GM21619 (cell line): Measurements from ENCODE around the gene GPR3.

ENCODE experiments used
- ATAC-seq: cut with Tn5 transposase; IDR thresholded peaks from one replicate; pipeline ENCODE4 v1.9.1; 2021; ENCODE audit not compliant: unreplicated experiment

GPR3 gene

GRCh38 chr1:27392096-27392777, at the start of gene GPR3:
Gene GPR3, plus strand, starts transcription at chr1:27392622. Its CDS starts 1,177 bp downstream, at chr1:27393799.
- peak; percentile 61 for ATAC-seq

DNA sequence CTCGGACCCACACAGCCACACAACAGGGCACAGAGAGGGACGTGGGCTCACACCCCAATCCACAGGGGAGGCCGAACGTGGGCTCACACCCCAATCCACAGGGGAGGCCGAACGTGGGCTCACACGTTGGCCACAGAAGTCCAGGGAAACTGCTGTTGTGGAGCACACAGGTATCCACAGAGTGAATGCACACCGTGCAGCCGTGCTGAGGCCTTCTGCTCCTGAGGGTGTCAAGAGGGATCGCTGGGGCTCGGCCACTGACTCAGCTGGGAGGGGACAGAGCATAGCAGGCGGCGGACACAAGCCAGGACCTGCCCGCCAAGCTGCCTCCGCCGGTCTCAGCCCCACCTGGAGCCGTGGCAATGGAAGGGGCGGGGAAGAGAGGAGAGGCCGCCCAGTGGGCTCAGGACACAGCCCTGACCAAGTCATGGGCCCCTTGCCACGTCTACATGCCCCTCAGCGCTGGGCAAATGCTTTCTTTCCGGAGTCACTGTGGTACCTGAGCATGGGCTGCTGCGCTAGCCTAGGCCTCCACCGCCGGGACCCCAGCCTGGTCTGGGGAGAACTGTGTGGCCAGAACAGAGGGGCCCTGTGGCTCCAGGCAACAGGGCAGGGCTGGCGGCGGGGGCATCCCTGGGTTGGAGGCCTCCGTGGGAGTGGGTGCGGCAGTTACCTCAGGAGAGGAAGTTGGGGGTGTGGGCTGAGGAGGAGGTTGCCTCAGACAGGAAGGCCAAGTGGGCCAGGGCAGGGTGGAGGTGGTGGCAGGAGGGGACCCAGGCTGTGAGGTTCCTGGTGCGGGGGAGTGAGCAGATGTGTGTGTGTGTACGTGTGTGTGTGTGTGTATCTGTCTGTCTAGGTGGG, 49.4 kb upstream of the GPR3 start:
- no peak for ATAC-seq

- no peak for ATAC-seq
These were observed 48.8 kb upstream of the GPR3 start for GRCh38 chr1:27343639-27344025.

DNA sequence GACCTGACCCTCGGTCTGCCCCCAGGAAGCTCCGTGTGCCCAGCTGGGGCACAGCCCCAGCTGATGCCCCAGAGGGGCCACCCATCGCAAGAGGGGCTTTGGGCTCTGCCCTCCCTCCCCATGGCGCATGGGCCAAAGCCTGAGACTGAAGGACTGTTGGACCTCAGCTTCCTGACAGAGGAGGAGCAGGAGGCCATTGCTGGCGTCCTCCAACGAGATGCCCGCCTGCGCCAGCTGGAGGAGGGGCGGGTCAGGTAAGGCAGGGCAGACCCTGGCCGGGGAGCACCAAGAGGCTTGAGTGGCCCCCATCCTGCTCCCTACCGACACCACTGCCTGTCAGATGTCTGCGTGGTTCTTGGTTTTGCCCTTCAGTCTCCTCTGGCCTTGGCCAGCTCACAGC, 47.1 kb upstream of the GPR3 start:
- no peak for ATAC-seq

- no peak for ATAC-seq
These were observed 46.1 kb upstream of the GPR3 start for GRCh38 chr1:27346357-27346756.

- ATAC-seq, result no peak
These were observed 45.3 kb upstream of the GPR3 start for GRCh38 chr1:27346991-27347624.

GRCh38 chr1:27348861-27349783, 43.3 kb upstream of the GPR3 start:
- ATAC-seq, result no peak

DNA sequence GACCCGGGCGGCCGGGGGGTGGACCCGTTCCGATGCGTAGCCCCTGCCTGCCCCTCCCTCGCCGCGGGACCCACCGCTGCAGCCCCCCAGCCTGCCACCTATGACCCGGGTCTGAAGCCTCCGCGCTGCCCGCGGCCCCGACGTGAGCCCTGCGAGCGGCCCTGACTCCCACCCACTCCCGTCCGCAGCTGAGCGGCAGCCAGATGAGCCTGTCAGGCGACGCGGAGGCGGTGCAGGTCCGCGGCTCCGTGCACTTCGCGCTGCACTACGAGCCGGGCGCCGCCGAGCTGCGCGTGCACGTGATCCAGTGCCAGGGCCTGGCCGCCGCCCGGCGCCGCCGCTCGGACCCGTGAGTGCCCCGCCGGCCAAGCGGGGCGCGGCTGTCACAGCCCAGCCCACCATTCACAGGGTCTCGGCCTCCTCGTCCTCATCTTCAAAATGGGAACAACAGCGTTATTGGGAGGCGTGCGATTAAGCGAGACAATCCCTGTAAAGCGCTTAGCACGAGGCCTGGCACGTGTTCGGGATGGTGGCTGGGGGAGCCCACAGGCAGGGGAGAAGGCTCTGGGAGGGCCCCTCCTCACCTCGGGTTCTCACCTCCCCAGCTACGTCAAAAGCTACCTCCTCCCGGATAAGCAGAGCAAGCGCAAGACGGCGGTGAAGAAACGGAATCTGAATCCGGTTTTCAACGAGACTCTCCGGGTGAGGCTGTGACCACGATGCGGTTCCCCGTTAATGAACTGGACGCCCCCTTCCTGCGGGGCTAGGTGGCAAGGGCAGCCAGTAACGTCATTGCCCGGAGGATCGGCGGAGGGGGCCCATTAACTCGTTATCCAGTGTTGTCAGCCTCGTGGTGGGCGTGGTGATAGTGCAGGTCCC, 42.4 kb upstream of the GPR3 start:
- ATAC-seq, result no peak

DNA sequence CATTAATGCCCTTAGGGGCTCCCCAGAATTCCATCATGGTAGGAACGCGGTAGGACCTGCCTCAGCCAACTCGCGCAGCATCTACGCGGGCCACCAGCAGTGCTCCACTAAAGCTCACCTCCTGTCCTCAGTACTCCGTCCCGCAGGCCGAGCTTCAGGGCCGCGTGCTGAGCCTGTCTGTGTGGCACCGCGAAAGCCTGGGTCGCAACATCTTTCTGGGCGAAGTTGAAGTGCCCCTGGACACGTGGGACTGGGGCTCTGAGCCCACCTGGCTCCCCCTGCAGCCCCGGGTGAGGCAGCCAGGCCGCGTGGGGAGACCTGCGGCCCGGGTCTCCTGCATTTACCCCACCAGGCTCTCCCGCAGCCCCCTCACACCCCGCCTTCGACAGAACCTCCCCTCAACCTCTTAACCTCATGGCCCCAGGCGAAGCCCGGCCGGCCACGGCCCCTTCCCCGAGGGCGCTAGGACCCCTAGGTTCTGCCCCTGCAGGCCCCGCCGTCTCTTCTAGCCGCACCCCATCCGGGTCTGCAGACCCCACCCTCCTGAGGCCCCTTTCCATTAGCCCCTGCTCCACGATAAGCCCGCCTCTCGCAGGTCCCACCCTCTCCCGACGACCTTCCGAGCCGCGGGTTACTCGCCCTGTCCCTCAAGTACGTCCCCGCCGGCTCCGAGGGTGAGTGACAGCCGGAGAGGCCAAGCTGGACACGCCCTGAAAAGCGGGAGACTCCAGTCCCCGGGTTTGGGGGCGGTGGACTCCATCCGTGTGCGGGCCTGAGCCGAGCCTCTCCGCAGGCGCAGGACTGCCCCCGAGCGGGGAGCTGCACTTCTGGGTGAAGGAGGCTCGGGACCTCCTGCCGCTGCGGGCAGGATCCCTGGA, 41.5 kb upstream of the GPR3 start:
- ATAC-seq, result no peak

DNA sequence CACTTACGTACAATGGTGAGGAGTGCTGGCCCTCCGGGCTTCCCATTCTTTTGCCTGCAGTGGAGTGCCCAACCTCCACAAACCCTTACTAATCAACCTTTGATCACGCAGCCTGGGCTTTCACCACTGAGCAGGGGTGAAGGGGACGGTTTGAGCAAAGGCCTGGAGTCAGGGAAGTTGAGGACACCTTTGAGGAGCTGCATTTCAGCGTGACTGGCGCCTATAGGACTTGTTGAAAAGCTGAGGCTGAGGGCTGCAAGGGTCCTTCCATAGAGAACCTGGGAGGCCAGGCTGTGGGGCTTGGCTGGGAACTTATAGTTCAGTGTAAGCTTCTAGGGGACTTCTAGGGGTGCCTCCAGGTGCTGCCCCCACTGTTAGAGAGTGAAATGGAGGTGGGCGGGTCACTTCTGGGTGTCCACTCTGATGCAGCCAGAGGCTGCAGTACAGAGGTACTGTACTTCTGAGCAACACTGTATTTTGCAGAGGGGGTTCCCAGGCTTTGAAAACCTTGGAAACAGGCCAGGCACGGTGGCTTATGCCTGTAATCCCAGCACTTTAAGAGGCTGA, 40.8 kb upstream of the GPR3 start:
- no peak for ATAC-seq

DNA sequence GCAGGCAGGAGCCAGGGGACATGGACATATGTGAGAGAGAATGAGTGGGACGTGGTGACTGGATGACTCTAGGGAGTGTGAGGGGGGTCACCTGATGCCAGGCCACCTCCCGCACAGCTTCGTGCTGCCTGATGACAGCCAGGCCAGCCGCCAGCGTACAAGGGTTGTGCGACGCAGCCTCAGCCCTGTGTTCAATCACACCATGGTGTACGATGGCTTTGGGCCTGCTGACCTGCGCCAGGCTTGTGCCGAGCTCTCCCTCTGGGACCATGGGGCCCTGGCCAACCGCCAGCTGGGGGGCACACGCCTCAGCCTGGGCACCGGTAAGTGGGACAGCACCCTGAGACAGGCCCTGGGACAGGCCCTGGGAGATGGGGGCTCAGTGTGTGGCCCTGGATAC, 39.3 kb upstream of the GPR3 start:
- ATAC-seq, result no peak

DNA sequence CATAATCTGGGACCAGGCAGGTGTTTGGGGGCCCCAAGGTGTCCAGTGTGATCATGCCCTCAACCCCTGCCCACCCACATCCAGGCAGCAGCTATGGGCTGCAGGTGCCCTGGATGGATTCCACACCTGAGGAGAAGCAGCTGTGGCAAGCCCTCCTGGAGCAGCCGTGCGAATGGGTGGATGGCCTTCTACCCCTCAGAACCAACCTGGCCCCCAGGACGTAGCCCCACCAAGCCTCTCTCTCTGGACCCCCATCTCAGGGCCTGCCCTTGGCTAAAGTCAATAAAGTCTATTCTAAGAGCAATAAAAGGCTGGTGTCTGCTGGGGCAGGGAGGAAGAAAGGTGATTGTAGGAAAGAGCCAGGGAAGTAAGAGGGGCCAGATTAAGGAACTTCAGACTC, 38.8 kb upstream of the GPR3 start:
- ATAC-seq, result no peak

- ATAC-seq, result no peak
These were observed 36.7 kb upstream of the GPR3 start for GRCh38 chr1:27355683-27356082.

- no peak for ATAC-seq
These were observed 36.2 kb upstream of the GPR3 start for GRCh38 chr1:27356277-27356618.

DNA sequence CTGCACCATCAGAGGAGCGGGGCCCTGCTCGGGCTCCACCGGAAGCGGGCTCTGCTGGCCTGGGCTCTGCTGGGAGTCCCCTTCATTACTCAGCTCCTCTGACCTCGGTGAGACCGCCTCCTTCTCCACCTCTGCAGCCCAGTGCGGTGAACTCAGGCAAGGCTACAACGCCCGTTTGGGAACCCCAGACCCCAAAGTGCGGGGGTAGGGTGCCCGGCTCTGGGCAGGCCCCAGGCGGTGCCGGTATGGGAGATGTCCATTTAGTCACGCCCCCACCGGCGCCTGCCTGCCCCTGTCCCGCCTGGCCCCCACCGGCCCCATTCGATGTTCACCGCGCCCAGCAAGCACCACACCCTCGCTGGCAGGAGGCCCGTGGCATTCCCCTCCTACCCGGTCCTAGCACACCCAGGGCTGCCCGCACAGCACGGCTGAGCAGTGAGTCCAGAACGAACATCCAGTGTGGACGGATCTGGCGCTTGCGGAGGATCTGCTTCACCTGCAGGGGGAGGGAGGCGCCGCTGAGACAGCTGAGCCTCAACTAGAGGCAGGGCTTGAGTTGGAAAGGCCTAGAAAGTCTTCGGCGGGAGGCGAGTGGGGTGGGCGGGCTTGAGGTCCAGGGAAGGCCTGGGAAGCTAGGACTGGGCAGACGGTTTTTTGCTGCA, 35.7 kb upstream of the GPR3 start:
- no peak for ATAC-seq

DNA sequence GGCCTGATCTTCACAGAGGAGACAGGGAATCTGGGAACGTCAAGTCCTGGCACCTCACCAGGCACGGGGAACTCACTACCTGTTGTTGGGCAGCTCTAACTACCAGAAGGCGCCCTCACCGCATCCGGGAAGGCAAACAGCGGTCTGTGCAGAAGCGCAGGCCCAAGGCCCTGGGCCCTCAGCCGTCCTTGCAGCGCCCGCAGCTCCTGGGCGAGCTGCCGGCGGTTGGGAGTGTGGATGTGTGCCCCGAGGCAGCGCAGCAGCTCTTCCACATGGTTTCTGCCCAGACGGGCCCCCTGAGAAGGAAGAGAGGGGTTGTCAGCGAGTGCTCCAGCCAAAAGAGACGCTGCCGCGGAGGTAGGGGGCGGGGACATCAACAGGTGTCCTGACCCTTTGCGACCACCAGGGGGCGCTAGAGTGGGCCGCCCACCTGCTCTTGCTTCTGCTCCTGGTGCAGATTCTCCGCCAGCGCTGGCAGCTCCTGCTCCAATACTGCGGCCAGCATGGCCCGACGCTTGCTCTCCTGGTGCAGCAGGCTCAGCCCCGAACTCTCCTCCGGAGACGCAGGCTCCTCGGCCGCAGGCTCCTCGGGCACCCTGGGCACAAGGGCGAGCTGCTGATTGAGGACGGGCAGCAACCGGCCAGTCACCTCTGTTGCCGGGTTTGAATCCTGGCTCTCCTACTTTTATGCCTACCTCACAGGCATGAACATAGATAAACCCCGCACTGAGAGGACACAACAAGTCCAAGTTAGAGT, 35.0 kb upstream of the GPR3 start:
- ATAC-seq, result peak; percentile 52
